ENCODE measurements around the gene HSD17B1. TPM values are rescaled to one million over a fixed set of nuclear protein-coding genes. Genes with fewer than 3 reads are reported as not detected.

The HSD17B1 gene
- total and polyA plus RNA-seq, 2 of the 4 experiments (the other 2 are of a cell fraction), result 0.72 to 1.4 TPM

DNA sequence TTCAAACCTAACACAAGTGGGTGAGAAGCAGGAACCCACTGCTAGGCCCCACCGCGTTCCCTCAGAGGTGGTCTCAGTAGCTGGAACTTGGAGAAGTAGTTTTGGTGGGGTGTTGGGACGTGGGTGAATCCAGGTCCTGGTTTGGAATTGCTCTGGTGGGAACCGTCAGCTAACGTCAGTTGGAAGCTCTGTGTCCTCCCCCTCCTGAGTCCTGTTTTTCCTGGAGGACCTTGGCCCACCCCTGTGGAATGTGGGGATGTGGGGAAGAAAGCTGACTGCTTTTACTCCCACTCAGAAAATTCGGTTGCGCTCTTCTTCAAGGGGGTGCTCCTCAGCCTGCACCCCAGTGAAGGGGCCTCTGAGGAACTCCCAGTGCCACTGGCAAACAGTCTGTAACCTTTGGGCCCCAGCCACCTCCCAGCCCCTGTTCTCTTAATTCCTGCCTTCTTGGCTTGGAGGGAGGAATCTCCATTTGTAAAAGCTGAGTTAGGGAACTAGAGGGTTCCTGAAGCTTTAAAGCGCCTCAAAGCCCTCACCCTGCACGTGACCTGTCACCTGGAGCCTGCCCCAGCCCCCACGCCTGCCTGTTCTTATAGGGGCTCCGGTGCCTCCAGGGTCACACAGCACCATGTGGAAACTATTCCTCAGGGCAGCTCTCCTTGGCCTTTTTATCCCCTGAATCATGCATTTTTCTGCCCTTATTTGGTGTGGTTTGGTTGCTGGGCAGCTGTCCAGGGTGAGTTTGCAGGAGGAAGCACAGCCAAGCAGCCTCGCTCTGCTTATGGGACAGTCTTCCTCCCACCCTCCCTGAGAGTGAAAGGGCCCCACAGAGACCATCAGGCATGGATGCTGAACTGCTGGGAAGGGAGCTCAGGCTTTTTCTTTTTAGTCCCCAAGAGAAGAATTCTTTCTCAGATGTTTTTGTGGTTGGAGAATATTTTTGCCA is 32.9 kb upstream of the HSD17B1 start:
- dilution Hi-C loops (cut with HindIII; ENCODE audit: low sequenced_read_pairs, unreplicated experiment), result no loop called here
- H3K56ac ChIP-seq (ENCODE audit: extremely low read depth, insufficient read depth, low read length), result peak overlapping the region; percentile 99
- no peaks in the 10 kb centered on the region for H3K9me3 ChIP-seq (ENCODE audit: control insufficient read depth, insufficient read depth, low read length)
- intact Hi-C loops (cut with micrococcal nuclease), result loop anchor here (2.0 to 10.0 kb wide), 3 partner anchors 97 to 385 kb away; partner anchors contain the start of gene CAVIN1
- peak overlapping the region; percentile 100 for H2AK9ac ChIP-seq (replicated peaks; ENCODE audit: low read depth, low read length, poor library complexity)
- peaks cover 2% of the 10 kb centered on the region; the same call in 1 of the 2 replicates for H3K36me3 ChIP-seq (ENCODE audit: control insufficient read depth, insufficient read depth, low read length)
- H2BK15ac ChIP-seq (ENCODE audit: low read depth, low read length), result peak overlapping the region; percentile 100
- H2BK5ac ChIP-seq (ENCODE audit: low read depth, low read length, poor library complexity, severe bottlenecking), result peak overlapping the region; percentile 99
- peak overlapping the region; percentile 99 for H3K14ac ChIP-seq (replicated peaks; ENCODE audit: low read depth, low read length)
- H3K79me1 ChIP-seq (ENCODE audit: low read depth in 1 of 2, low read length in 2 of 2), result peaks cover 9 to 58% of the 10 kb centered on the region in 2 experiments; a peak in 3 of 4 replicates
- H2AFZ ChIP-seq (replicated peaks; ENCODE audit: low read length, poor library complexity), result peak overlapping the region; percentile 75
- no TSS peak for BruUV-seq (replicated peaks)
- H3K4ac ChIP-seq (ENCODE audit: low read depth, low read length), result peak overlapping the region; percentile 100
- peak overlapping the region; percentile 83 for H3K9ac ChIP-seq (ENCODE audit: low read depth, low read length)
- H2BK120ac ChIP-seq (ENCODE audit: low read depth, low read length), result peak overlapping the region; percentile 100
- WGBS, 2 experiments (ENCODE audit: extremely low coverage in 2 of 2, insufficient read length in 1 of 2), result no CpG with 5 or more reads among the region's 12 CpGs
- ATAC-seq (ENCODE audit: low read depth), result peak; percentile 66
- peak overlapping the region; percentile 98 for H4K5ac ChIP-seq (ENCODE audit: low read depth, low read length)
- peak overlapping the region; percentile 99 for H2BK20ac ChIP-seq (ENCODE audit: low read depth, low read length)
- POLR2A ChIA-PET (ENCODE audit: unreplicated experiment), result interaction anchor here (0.6 to 4.2 kb wide), 6 partner anchors 7 to 554 kb away, joined by 3 to 17 read pairs (median 4); partner anchors contain the start of genes CAVIN1 and NAGLU
- peak overlapping the region; percentile 100 for H4K91ac ChIP-seq (ENCODE audit: insufficient read depth, low read depth, low read length)
- H4K8ac ChIP-seq (ENCODE audit: low read depth in 2 of 2, low read length in 2 of 2), result peak overlapping the region; percentile 99 to 100
- DNase-seq, result peak; percentile 99
- peak overlapping the region; percentile 39 for H3K4me2 ChIP-seq (ENCODE audit: low read depth, low read length)
- in situ Hi-C loops (cut with MboI; ENCODE audit: low sequenced_read_pairs), result loop anchor here (5.0 to 10.0 kb wide), 2 partner anchors 198 to 295 kb away; no protein-coding TSS in a partner anchor
- peak overlapping the region; percentile 99 for H3K27ac ChIP-seq (ENCODE audit: insufficient read depth, low read length)
- peak overlapping the region; percentile 100 for H2AK5ac ChIP-seq (ENCODE audit: low read depth, low read length)
- H3K4me3 ChIP-seq (ENCODE audit: insufficient read depth, low read depth, low read length), result no peak overlapping the region
- H3K23ac ChIP-seq (ENCODE audit: low read depth, low read length), result peak overlapping the region; percentile 100
- peaks cover 32% of the 10 kb centered on the region for H3K9me1 ChIP-seq (ENCODE audit: insufficient read depth, low read length)
- CTCF ChIA-PET, result interaction anchor here (0.6 to 1.9 kb wide), 2 partner anchors 120 to 197 kb away, joined by 3 to 4 read pairs; no protein-coding TSS in a partner anchor
- no peaks in the 10 kb centered on the region for H3K27me3 ChIP-seq (ENCODE audit: control insufficient read depth, insufficient read depth, low read length)
- H3K4me1 ChIP-seq (ENCODE audit: control insufficient read depth, insufficient read depth, low read length), result peaks cover 59% of the 10 kb centered on the region
- H4K20me1 ChIP-seq (ENCODE audit: insufficient read depth, low read length), result no peaks in the 10 kb centered on the region; the same call in 1 of the 2 replicates
- H3K18ac ChIP-seq (ENCODE audit: low read depth, low read length), result peak overlapping the region; percentile 99
- TF ChIP-seq, protein P1, sequence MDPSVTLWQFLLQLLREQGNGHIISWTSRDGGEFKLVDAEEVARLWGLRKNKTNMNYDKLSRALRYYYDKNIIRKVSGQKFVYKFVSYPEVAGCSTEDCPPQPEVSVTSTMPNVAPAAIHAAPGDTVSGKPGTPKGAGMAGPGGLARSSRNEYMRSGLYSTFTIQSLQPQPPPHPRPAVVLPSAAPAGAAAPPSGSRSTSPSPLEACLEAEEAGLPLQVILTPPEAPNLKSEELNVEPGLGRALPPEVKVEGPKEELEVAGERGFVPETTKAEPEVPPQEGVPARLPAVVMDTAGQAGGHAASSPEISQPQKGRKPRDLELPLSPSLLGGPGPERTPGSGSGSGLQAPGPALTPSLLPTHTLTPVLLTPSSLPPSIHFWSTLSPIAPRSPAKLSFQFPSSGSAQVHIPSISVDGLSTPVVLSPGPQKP (IDR thresholded peaks at IDR 0.05; ENCODE audit: borderline replicate concordance, low read depth, low read length), result no peak
- no peak for TF ChIP-seq MXI1 (IDR thresholded peaks at IDR 0.05; ENCODE audit: borderline replicate concordance, low read depth, low read length)
- no peak for TF ChIP-seq RFX5 (IDR thresholded peaks at IDR 0.05; ENCODE audit: low read depth, low read length)
- TF ChIP-seq MAZ (IDR thresholded peaks at IDR 0.05; ENCODE audit: borderline replicate concordance, low read depth, low read length), result peak; percentile 100
- TF ChIP-seq, protein P2, sequence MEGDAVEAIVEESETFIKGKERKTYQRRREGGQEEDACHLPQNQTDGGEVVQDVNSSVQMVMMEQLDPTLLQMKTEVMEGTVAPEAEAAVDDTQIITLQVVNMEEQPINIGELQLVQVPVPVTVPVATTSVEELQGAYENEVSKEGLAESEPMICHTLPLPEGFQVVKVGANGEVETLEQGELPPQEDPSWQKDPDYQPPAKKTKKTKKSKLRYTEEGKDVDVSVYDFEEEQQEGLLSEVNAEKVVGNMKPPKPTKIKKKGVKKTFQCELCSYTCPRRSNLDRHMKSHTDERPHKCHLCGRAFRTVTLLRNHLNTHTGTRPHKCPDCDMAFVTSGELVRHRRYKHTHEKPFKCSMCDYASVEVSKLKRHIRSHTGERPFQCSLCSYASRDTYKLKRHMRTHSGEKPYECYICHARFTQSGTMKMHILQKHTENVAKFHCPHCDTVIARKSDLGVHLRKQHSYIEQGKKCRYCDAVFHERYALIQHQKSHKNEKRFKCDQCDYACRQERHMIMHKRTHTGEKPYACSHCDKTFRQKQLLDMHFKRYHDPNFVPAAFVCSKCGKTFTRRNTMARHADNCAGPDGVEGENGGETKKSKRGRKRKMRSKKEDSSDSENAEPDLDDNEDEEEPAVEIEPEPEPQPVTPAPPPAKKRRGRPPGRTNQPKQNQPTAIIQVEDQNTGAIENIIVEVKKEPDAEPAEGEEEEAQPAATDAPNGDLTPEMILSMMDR (conservative IDR thresholded peaks at IDR 0.05; ENCODE audit: low read depth, low read length), result no peak
- TF ChIP-seq MAFK (IDR thresholded peaks at IDR 0.05; ENCODE audit: low read depth, low read length), result peak; percentile 20; the same call in 1 of the 2 replicates
- peak; percentile 94 for TF ChIP-seq BHLHE40 (IDR thresholded peaks at IDR 0.05; ENCODE audit: low read depth, low read length)
- TF ChIP-seq NFE2L2 (IDR thresholded peaks at IDR 0.05; ENCODE audit: low read depth, low read length), result peak; percentile 55; the same call in 1 of the 2 replicates
- TF ChIP-seq POLR2A (IDR thresholded peaks at IDR 0.05; ENCODE audit: low read depth, low read length), result peak; percentile 77
- no peak for TF ChIP-seq CHD1 (IDR thresholded peaks at IDR 0.05; ENCODE audit: low read depth, low read length)
- TF ChIP-seq, protein P3, sequence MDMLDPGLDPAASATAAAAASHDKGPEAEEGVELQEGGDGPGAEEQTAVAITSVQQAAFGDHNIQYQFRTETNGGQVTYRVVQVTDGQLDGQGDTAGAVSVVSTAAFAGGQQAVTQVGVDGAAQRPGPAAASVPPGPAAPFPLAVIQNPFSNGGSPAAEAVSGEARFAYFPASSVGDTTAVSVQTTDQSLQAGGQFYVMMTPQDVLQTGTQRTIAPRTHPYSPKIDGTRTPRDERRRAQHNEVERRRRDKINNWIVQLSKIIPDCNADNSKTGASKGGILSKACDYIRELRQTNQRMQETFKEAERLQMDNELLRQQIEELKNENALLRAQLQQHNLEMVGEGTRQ (IDR thresholded peaks at IDR 0.05; ENCODE audit: low read depth, low read length), result peak; percentile 87
- 0 out of 2 replicates have a peak, but pooled peaks have one; percentile 1 for TF ChIP-seq CEBPB (IDR thresholded peaks at IDR 0.05; ENCODE audit: low read depth, low read length)

All from IMR-90 (cell line).